Upper lobe of left lung (tissue), 4 donors: ENCODE data around the gene MAP10.

Experiments
- POLR2AphosphoS5 ChIP-seq, 2 donors: sonication (generic); formaldehyde crosslinking; IDR thresholded peaks; one replicate each; pipeline ENCODE4 v1.5.1; 2017; ENCODE audit warnings: antibody characterized with exemption in 2 of 2
- TF ChIP-seq, protein P1 (sequence below), 6 experiments: fragments of 450-650 bp in 4 of 6; fragments of 200-600 bp in 2 of 6; sonication (generic) in 2 of 6; IDR thresholded peaks; one replicate each; pipeline ENCODE4 v1.5.1; 2016 to 2019; ENCODE audit warnings: antibody characterized with exemption in 6 of 6

DNA sequence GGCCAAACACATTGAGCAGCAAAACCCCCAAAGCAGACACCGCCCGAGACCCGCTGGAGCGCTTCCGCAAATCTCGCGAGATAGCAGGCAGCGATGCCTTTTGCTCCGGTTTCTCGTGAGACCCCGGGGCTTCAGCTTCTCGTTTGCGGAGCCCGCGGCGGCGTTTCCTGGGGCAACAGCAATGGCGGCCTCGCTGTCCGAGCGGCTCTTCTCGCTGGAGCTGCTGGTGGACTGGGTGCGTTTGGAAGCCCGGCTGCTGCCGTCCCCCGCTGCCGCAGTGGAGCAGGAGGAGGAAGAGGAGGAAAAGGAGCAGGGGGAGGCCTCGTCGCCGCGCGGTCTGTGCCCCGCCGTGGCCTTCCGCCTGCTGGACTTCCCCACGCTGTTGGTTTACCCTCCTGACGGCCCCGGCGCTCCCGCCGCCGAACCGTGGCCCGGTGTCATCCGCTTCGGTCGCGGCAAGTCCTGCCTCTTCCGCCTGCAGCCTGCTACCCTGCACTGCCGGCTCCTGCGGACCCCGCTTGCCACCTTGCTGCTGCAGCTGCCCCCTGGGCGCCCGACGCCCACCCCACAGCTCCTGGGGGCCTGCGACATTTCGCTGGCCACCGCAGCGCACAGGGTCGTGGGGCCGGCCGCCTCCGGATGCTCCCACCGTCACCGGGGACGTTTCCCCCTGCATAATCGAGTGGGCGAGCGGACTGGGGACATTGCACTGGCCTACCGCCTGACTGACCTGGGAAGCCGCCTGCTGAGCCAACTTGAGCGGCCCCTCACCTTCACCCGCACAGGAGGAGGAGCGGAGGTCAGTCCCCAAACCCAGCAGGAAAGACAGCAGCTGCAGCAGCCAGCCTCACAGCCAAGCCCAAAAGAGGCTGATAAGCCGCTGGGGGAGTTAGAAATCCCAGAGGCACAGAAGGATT is at the start of gene MAP10:
- TF ChIP-seq, protein P1, sequence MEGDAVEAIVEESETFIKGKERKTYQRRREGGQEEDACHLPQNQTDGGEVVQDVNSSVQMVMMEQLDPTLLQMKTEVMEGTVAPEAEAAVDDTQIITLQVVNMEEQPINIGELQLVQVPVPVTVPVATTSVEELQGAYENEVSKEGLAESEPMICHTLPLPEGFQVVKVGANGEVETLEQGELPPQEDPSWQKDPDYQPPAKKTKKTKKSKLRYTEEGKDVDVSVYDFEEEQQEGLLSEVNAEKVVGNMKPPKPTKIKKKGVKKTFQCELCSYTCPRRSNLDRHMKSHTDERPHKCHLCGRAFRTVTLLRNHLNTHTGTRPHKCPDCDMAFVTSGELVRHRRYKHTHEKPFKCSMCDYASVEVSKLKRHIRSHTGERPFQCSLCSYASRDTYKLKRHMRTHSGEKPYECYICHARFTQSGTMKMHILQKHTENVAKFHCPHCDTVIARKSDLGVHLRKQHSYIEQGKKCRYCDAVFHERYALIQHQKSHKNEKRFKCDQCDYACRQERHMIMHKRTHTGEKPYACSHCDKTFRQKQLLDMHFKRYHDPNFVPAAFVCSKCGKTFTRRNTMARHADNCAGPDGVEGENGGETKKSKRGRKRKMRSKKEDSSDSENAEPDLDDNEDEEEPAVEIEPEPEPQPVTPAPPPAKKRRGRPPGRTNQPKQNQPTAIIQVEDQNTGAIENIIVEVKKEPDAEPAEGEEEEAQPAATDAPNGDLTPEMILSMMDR (IDR thresholded peaks at IDR 0.05): peak in 2 of 6 experiments; percentile 7 to 11
- peak in 1 of 2 donors; percentile 43 for TF ChIP-seq POLR2AphosphoS5 (IDR thresholded peaks at IDR 0.05)
